Uterus (tissue), 4 donors: ENCODE measurements around the gene ELF2. TPM values are rescaled to one million over a fixed set of nuclear protein-coding genes. Genes with fewer than 3 reads are reported as not detected.
"Not testable (repeated sequence)": the region's sequence is repeated elsewhere in the genome, so short reads cannot be mapped to it uniquely, and the experiment has no call there.

Experiments
- DNase-seq, 2 donors: peaks; one replicate each; pipeline ENCODE4 v3.0.0-alpha.2; 2019 to 2020
- H3K27ac ChIP-seq, 2 donors: fragments of 200-600 bp; sonication (generic); 1 replicate in 1 of 2; 2 replicates in 1 of 2; pipeline ENCODE4 v1.5.1; 2016 to 2018
- H3K27me3 ChIP-seq, 2 donors: fragments of 200-600 bp; sonication (generic); one replicate each; pipeline ENCODE4 v1.5.1; 2018 to 2019; ENCODE audit warnings: control low read depth in 1 of 2
- H3K36me3 ChIP-seq, 2 donors: fragments of 200-600 bp; sonication (generic); one replicate each; pipeline ENCODE4 v1.5.1; 2019; ENCODE audit warnings: control low read depth in 1 of 2
- H3K4me1 ChIP-seq, 2 donors: fragments of 200-600 bp; sonication (generic); one replicate each; pipeline ENCODE4 v1.5.1; 2018 to 2019; ENCODE audit warnings: control low read depth in 1 of 2
- H3K4me3 ChIP-seq, 2 donors: fragments of 200-600 bp; sonication (generic); 1 replicate in 1 of 2; 2 replicates in 1 of 2; pipeline ENCODE4 v1.5.1; 2018 to 2019; ENCODE audit warnings: mild to moderate bottlenecking in 1 of 2
- H3K9me3 ChIP-seq, 2 donors: fragments of 200-600 bp; sonication (generic); one replicate each; pipeline ENCODE4 v1.5.1; 2019; ENCODE audit warnings: control low read depth in 1 of 2
- POLR2A ChIP-seq, 2 donors: fragments of 450-650 bp; IDR thresholded peaks; one replicate each; pipeline ENCODE4 v1.6.1; 2016; ENCODE audit warnings: antibody characterized with exemption in 2 of 2, mild to moderate bottlenecking in 1 of 2, moderate library complexity in 1 of 2
- intact Hi-C: fragments of 100-400 bp; cut with DNase I; formaldehyde crosslinking; loops from one replicate; pipeline ENCODE4 v1.15.1; 2023; ENCODE audit warnings: low total_unique reads
- total RNA-seq, 4 donors: library from RNA; depleted of rRNA in 3 of 4; stranded (reverse); fragments of >200 nt in 3 of 4; gene quantifications; one replicate each; pipeline versions ENCODE4 v1.1.0 to v1.2.4, GENCODE V29; 2014 to 2023
- TF ChIP-seq, protein P1 (sequence below), 4 experiments: fragments of 200-600 bp in 2 of 4; fragments of 450-650 bp in 2 of 4; sonication (generic) in 2 of 4; IDR thresholded peaks; one replicate each; pipeline ENCODE4 v1.5.1; 2016 to 2019; ENCODE audit warnings: antibody characterized with exemption in 4 of 4, mild to moderate bottlenecking in 2 of 4, moderate library complexity in 1 of 4
- donor health status: DM: yes; HTN: yes; CAD: no.

Gene ELF2
- total RNA-seq, 4 donors from 2014 or later: 65.8 to 103 (median 86.0) TPM

DNA sequence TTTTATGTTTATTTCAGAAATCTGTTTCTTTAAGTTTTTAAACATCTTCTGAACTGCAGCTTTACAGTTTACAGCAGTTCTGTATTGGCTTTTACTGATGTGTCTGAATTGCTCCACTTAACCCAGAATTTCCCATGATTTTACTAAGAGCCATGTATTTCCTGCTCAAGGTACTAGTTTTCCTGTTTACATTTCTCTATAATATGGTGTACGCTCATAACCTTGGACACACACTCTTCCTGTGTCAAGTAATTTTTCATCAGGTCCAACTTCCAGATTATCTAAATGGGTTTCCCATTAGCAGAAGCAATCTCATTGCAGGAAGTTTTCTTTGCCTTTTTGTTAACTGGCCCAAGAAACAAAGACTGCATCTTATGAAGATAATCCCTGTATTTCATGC, 12.3 kb downstream of the ELF2 start:
- intact Hi-C loops: no loop called here
- Histone ChIP-seq H3K4me1 (peaks cover 5 to 7% of the 10 kb centered on the region in 2 donors), H3K27me3 (no peaks in the 10 kb centered on the region), H3K36me3 (no peaks in the 10 kb centered on the region), H3K9me3 (no peaks in the 10 kb centered on the region), H3K27ac (no peak overlapping the region), H3K4me3 (no peak overlapping the region)
- TF ChIP-seq, protein P1, sequence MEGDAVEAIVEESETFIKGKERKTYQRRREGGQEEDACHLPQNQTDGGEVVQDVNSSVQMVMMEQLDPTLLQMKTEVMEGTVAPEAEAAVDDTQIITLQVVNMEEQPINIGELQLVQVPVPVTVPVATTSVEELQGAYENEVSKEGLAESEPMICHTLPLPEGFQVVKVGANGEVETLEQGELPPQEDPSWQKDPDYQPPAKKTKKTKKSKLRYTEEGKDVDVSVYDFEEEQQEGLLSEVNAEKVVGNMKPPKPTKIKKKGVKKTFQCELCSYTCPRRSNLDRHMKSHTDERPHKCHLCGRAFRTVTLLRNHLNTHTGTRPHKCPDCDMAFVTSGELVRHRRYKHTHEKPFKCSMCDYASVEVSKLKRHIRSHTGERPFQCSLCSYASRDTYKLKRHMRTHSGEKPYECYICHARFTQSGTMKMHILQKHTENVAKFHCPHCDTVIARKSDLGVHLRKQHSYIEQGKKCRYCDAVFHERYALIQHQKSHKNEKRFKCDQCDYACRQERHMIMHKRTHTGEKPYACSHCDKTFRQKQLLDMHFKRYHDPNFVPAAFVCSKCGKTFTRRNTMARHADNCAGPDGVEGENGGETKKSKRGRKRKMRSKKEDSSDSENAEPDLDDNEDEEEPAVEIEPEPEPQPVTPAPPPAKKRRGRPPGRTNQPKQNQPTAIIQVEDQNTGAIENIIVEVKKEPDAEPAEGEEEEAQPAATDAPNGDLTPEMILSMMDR (IDR thresholded peaks at IDR 0.05): no peak
- no peak for TF ChIP-seq POLR2A (IDR thresholded peaks at IDR 0.05)
- no peak for DNase-seq

DNA sequence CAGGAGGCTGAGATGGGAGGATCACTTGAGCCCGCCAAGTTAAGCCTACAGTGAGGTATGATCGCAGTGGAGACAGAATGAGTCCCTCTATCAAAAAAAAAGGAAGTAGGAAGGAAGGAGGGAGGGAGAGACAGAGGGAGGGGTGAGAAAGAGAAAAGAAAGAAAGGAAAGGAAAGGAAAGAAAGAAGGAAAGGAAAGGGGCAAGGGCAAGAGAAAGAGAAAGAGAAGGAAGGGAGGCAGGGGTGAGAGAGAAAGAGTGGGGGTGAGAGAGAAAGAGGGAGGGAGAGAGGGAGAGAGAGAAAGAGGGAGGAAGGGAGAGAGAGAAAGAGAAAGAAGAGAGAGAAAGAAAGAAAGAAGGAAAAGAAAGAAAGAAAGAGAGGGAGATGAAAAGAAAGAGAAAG, 13.2 kb downstream of the ELF2 start:
- H3K4me1 ChIP-seq: peaks cover 5 to 7% of the 10 kb centered on the region in 2 donors
- TF ChIP-seq, protein P1 (IDR thresholded peaks at IDR 0.05): no peak
- no peak for TF ChIP-seq POLR2A (IDR thresholded peaks at IDR 0.05)
- H3K36me3 ChIP-seq: no peaks in the 10 kb centered on the region
- no peaks in the 10 kb centered on the region for H3K9me3 ChIP-seq
- no peak overlapping the region for H3K4me3 ChIP-seq
- no peak for DNase-seq
- H3K27ac ChIP-seq: no peak overlapping the region
- H3K27me3 ChIP-seq: no peaks in the 10 kb centered on the region
- intact Hi-C loops: no loop called here

DNA sequence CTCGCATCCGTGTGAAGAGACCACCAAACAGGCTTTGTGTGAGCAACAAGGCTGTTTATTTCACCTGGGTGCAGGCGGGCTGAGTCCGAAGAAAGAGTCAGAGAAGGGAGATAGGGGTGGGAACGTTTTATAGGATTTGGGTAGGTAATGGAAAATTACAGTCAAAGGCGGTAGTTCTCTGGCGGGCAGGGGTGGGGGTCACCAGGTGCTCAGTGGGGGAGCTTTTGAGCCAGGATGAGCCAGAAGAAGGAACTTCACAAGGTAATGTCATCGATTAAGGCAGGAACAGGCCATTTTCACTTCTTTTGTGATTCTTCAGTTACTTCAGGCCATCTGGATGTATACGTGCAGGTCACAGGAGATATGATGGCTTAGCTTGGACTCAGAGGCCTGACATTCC, 19.0 kb downstream of the ELF2 start:
- H3K36me3 ChIP-seq, H3K4me3 ChIP-seq, H3K27ac ChIP-seq, H3K4me1 ChIP-seq, H3K27me3 ChIP-seq, DNase-seq, H3K9me3 ChIP-seq, intact Hi-C loops: not testable (repeated sequence)

DNA sequence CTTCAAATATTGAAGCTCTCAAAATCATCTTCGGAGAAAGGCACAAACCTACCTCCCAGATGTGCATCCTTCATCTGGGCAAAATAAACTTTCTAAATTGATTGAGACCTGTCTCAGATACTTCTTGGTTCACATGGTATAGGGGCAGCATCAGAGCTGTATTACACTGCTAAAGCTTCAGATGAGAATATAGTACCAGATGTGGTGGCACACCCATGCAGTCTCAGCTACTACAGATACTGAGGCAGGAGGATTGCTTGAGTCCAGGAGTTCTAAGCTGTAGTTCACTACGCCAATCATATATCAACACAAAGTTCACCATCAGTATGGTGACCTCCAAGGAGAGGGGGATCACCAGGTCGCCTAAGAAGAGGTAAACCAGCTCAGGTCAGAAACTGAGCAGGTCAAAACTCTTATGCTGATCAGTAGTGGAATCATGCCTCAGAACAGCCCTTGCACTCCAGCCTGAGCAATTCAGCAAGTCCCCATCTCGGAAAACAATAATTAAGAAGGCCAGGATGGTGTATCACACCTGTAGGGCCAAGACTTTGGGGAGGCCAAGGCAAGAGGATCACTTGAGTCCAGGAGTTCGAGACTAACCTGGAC, 22.0 kb downstream of the ELF2 start:
- no peak for DNase-seq
- Histone ChIP-seq H3K27ac (no peak overlapping the region), H3K4me1 (no peaks in the 10 kb centered on the region), H3K9me3 (no peaks in the 10 kb centered on the region), H3K27me3 (no peaks in the 10 kb centered on the region), H3K36me3 (no peaks in the 10 kb centered on the region), H3K4me3 (no peak overlapping the region)
- TF ChIP-seq POLR2A (IDR thresholded peaks at IDR 0.05): no peak
- TF ChIP-seq, protein P1 (IDR thresholded peaks at IDR 0.05): no peak
- intact Hi-C loops: no loop called here

DNA sequence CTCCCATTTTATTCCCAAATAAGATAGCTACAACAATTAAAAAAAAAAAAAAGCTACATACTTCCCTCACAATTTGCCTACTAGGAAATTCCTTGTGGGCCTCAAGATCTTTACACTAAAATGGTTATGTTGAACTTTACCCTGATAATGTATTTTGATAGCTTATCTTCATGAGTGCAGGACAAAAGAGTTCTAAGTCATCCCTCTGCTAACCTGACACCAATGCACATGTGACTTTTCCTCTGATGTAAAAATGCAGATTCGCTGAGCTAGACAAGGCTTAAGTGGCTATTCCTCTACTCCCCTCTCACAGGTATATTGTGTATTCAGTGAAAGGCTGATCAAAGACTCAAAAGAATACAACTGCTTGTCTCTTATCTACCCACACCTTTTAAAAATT, 22.5 kb downstream of the ELF2 start:
- H3K4me3 ChIP-seq: no peak overlapping the region
- no peaks in the 10 kb centered on the region for H3K4me1 ChIP-seq

More for the DNA sequence above, 22.5 kb downstream of the ELF2 start:
- no peak for TF ChIP-seq POLR2A (IDR thresholded peaks at IDR 0.05)
- TF ChIP-seq, protein P1 (IDR thresholded peaks at IDR 0.05): no peak
- DNase-seq: no peak
- Histone ChIP-seq H3K9me3 (no peaks in the 10 kb centered on the region), H3K36me3 (no peaks in the 10 kb centered on the region), H3K27ac (no peak overlapping the region), H3K27me3 (no peaks in the 10 kb centered on the region)
- intact Hi-C loops: no loop called here
